K562 (cell line): ENCODE measurements around the gene TDRD6. TPM values are rescaled to one million over a fixed set of nuclear protein-coding genes. Genes with fewer than 3 reads are reported as not detected.
"Not testable (repeated sequence)": the region's sequence is repeated elsewhere in the genome, so short reads cannot be mapped to it uniquely, and the experiment has no call there.

Experiments used
- ATAC-seq: fragments of 200-7000 bp; cut with Tn5 transposase; 3 replicates; pipeline ENCODE4 v1.9.1; 2020; ENCODE audit warnings: moderate library complexity
- BruUV-seq: library from RNA; stranded (reverse); fragments of 400-500 nt; replicated peaks from 2 replicates; lab custom pipeline; 2021; lab: Mats Ljungman, UMichigan
- CTCF ChIA-PET: fragments of 300-600 bp; formaldehyde crosslinking; extraction: SDS; loops from one replicate; lab custom pipeline; 2021; ENCODE audit warnings: low intra/inter-chr PET ratio; lab: Yijun Ruan, JAX
- POLR2A ChIA-PET: fragments of 300-600, 350-650 bp; sonication (Branson Sonifier 250); formaldehyde crosslinking; extraction: SDS; loops from one replicate; lab custom pipeline; 2021; ENCODE audit warnings: antibody characterized with exemption, inconsistent platforms; lab: Yijun Ruan, JAX
- DNase-seq, 4 experiments: peaks; one replicate each; pipeline versions ENCODE4 v3.0.0 to v3.0.0-alpha.2; 2011 to 2018; ENCODE audit warnings: low spot score in 3 of 4, mixed read lengths in 3 of 4; ENCODE audit errors: extremely low read depth in 1 of 4
- FAIRE-seq: peaks from 2 replicates; lab custom pipeline; 2011; peaks lifted over from hg19 to GRCh38; lab: Jason Lieb, UNC
- H2AFZ ChIP-seq: 2 replicates; pipeline ENCODE4 v1.6.0; 2011; ENCODE audit warnings: low read depth, low read length, control low read depth, inconsistent platforms
- H3K27ac ChIP-seq: fragments of 200-600 bp; 3 replicates; pipeline ENCODE4 v1.8.0; 2011; ENCODE audit warnings: low read depth, mild to moderate bottlenecking, control low read depth, inconsistent platforms, low read length, moderate library complexity, mixed read lengths; ENCODE audit errors: extremely low read depth
- H3K27me3 ChIP-seq, 2 experiments: fragments of 300-600 bp in 1 of 2; 2 replicates in 1 of 2; 3 replicates in 1 of 2; pipeline versions ENCODE4 v1.6.0 to v1.8.0; 2011; ENCODE audit warnings: inconsistent platforms in 2 of 2, low read length in 2 of 2, mild to moderate bottlenecking in 1 of 2, mixed read lengths in 1 of 2, moderate library complexity in 1 of 2; ENCODE audit not compliant: control insufficient read depth in 2 of 2, insufficient read depth in 2 of 2
- H3K36me3 ChIP-seq: fragments of 300-600 bp; 3 replicates; pipeline ENCODE4 v1.8.0; 2011; ENCODE audit warnings: mild to moderate bottlenecking, low read length, inconsistent platforms; ENCODE audit not compliant: control insufficient read depth, insufficient read depth
- H3K4me1 ChIP-seq, 2 experiments: fragments of 200-600 bp in 1 of 2; replicated peaks in 1 of 2; 2 replicates in 1 of 2; 3 replicates in 1 of 2; pipeline versions ENCODE4 v1.5.1 to v1.8.0; 2011; ENCODE audit warnings: inconsistent platforms in 2 of 2, low read length in 2 of 2, mild to moderate bottlenecking in 1 of 2, mixed read lengths in 1 of 2, moderate library complexity in 1 of 2; ENCODE audit not compliant: control insufficient read depth in 2 of 2, insufficient read depth in 2 of 2
- H3K4me2 ChIP-seq: 2 replicates; pipeline ENCODE4 v1.6.1; 2011; ENCODE audit warnings: low read length, control low read depth, inconsistent platforms, mixed read lengths; ENCODE audit not compliant: insufficient read depth
- H3K4me3 ChIP-seq: fragments of 200-600 bp; sonication (generic), shearing (Covaris generic); 2 replicates; pipeline ENCODE4 v1.5.1; 2016; ENCODE audit warnings: control low read depth, inconsistent platforms
- H3K79me2 ChIP-seq: fragments of 200-600 bp; 3 replicates; pipeline ENCODE4 v1.8.0; 2011; ENCODE audit warnings: low read length, inconsistent platforms; ENCODE audit not compliant: control insufficient read depth, insufficient read depth
- H3K9ac ChIP-seq, 2 experiments: 2 replicates each; pipeline versions ENCODE4 v1.6.0 to v1.6.1; 2011; ENCODE audit warnings: low read depth in 2 of 2, low read length in 2 of 2, control low read depth in 1 of 2, inconsistent platforms in 1 of 2, mild to moderate bottlenecking in 1 of 2, mixed read lengths in 1 of 2; ENCODE audit not compliant: insufficient read depth in 1 of 2
- H3K9me1 ChIP-seq: one replicate; pipeline ENCODE4 v1.6.0; 2011; ENCODE audit warnings: inconsistent platforms, mild to moderate bottlenecking, low read length, moderate library complexity; ENCODE audit not compliant: control insufficient read depth, insufficient read depth
- H3K9me3 ChIP-seq: replicated peaks from 2 replicates; pipeline ENCODE4 v1.5.1; 2011; ENCODE audit warnings: low read depth, low read length, inconsistent platforms; ENCODE audit not compliant: control insufficient read depth, insufficient read depth
- H4K20me1 ChIP-seq: replicated peaks from 2 replicates; pipeline ENCODE4 v1.6.1; 2011; ENCODE audit warnings: low read length, inconsistent platforms, mixed read lengths; ENCODE audit not compliant: control insufficient read depth, insufficient read depth
- CSDE1 ChIP-seq, 2 experiments: fragments of 450-650 bp; IDR thresholded peaks; 2 replicates each; pipeline ENCODE4 v1.6.1; 2016; ENCODE audit warnings: mild to moderate bottlenecking in 1 of 2
- ESRRA ChIP-seq: fragments of 450-650 bp; IDR thresholded peaks from 2 replicates; pipeline ENCODE4 v1.6.1; 2014; ENCODE audit warnings: low read depth, mild to moderate bottlenecking, moderate library complexity, borderline replicate concordance
- POLR3G ChIP-seq: IDR thresholded peaks from 2 replicates; pipeline ENCODE4 v1.6.1; 2011; ENCODE audit not compliant: insufficient read length, insufficient replicate concordance; ENCODE audit errors: extremely low read depth
- POU5F1 ChIP-seq: fragments of 150-350 bp; IDR thresholded peaks from 2 replicates; pipeline ENCODE4 v1.6.1; 2014; ENCODE audit warnings: borderline replicate concordance, low read length, low read depth, mild to moderate bottlenecking; ENCODE audit not compliant: partially characterized antibody
- TAL1 ChIP-seq: fragments of 450-650 bp; IDR thresholded peaks from 2 replicates; pipeline ENCODE4 v1.6.1; 2016; ENCODE audit warnings: mild to moderate bottlenecking
- TEAD1 ChIP-seq, 2 experiments: fragments of 450-650 bp in 1 of 2; sonication (generic) in 1 of 2; formaldehyde crosslinking; IDR thresholded peaks; 2 replicates each; pipeline versions ENCODE4 v1.4.0 to v1.8.0; 2020 to 2022; ENCODE audit warnings: mild to moderate bottlenecking in 2 of 2, missing genetic modification reagents in 1 of 2
- TFE3 ChIP-seq: fragments of 450-650 bp; formaldehyde crosslinking; IDR thresholded peaks from 2 replicates; pipeline ENCODE4 v1.4.0; 2020; ENCODE audit warnings: mild to moderate bottlenecking, mixed read lengths
- ZNF134 ChIP-seq: fragments of 250-450 bp; sonication (Bioruptor Pico); conservative IDR thresholded peaks from 2 replicates; pipeline ENCODE4 v1.4.0; 2020
- ZNF23 ChIP-seq: fragments of 250-450 bp; sonication (Bioruptor Pico); IDR thresholded peaks from 2 replicates; pipeline ENCODE4 v1.4.0; 2020; ENCODE audit warnings: mild to moderate bottlenecking
- ZNF253 ChIP-seq: fragments of 250-450 bp; sonication (Bioruptor Pico); conservative IDR thresholded peaks from 2 replicates; pipeline ENCODE4 v1.6.1; 2021; ENCODE audit warnings: mild to moderate bottlenecking
- ZNF347 ChIP-seq: fragments of 450-650 bp; formaldehyde crosslinking; IDR thresholded peaks from 2 replicates; pipeline ENCODE4 v1.4.0; 2020; ENCODE audit warnings: low read depth, mild to moderate bottlenecking, moderate library complexity
- ZNF444 ChIP-seq: fragments of 250-450 bp; sonication (Bioruptor Pico); IDR thresholded peaks from 2 replicates; pipeline ENCODE4 v1.4.0; 2020; ENCODE audit warnings: mild to moderate bottlenecking, moderate library complexity
- ZNF785 ChIP-seq: fragments of 250-450 bp; sonication (Bioruptor Pico); IDR thresholded peaks from 2 replicates; pipeline ENCODE4 v1.4.0; 2020; ENCODE audit warnings: mild to moderate bottlenecking
- WGBS: fragments of 100-300 bp; shearing (Covaris generic); methylation state at CpG from one replicate; pipeline ENCODE4 v1.1.6; 2016; ENCODE audit warnings: low coverage, mixed read lengths; ENCODE audit not compliant: insufficient coverage; ENCODE audit errors: missing lambda C conversion rate; 5-methylcytosine and 5-hydroxymethylcytosine counted together
- in situ Hi-C: fragments of 300-500 bp; cut with MboI; formaldehyde crosslinking; loops from 4 replicates; pipeline ENCODE4 v1.15.0; 2018; ENCODE audit warnings: inconsistent platforms, mixed read lengths
- intact Hi-C: fragments of 100-400 bp; cut with micrococcal nuclease; formaldehyde crosslinking; loops from 2 replicates; pipeline ENCODE4 v1.14.2; 2022
- polyA plus RNA-seq, 8 experiments: library from polyadenylated mRNA; depleted of rRNA in 4 of 8; stranded (reverse) in 5 of 8; unstranded in 3 of 8; fragments of >200 nt; fragmentation: Nextera tagmentation in 2 of 8; fragmentation: Illumina TruSeq in 1 of 8; extraction: Ambion mirVana in 2 of 8; extraction: Trizol in 1 of 8; gene quantifications; 2 replicates each; pipeline versions ENCODE4 v1.2.1 to v1.2.3, GENCODE V29; 2011 to 2014; ENCODE audit warnings: inconsistent platforms in 1 of 8, missing spikeins in 1 of 8
- total RNA-seq, 7 experiments: library from RNA; depleted of rRNA in 6 of 7; stranded (reverse); fragments of >200 nt in 6 of 7; fragmentation: Illumina TruSeq in 2 of 7; extraction: Trizol in 2 of 7; gene quantifications; 2 replicates each; pipeline versions ENCODE4 v1.2.1 to v1.2.3, GENCODE V29; 2011 to 2021; ENCODE audit warnings: low replicate concordance in 1 of 7

The TDRD6 gene
- total and polyA plus RNA-seq, 9 of the 15 experiments (the other 6 are each of a cell fraction or from before 2014, with no cell fraction given) = under 0.01 to 0.53 (median 0.14) TPM; not detected in 1

- intact Hi-C loops, H3K4me2 ChIP-seq, ATAC-seq, H3K27ac ChIP-seq, H3K27me3 ChIP-seq, H3K9ac ChIP-seq, in situ Hi-C loops, H3K9me3 ChIP-seq, BruUV-seq, H3K4me1 ChIP-seq, H3K79me2 ChIP-seq, POLR2A ChIA-PET, CTCF ChIA-PET, FAIRE-seq, H4K20me1 ChIP-seq, H2AFZ ChIP-seq, DNase-seq, H3K36me3 ChIP-seq, H3K9me1 ChIP-seq, H3K4me3 ChIP-seq: not testable (repeated sequence)
- 0% methylated on average over 3 of the region's 3 CpGs for WGBS
Measured at GRCh38 chr6:46744159-46744725, 56.6 kb downstream of the TDRD6 start.

- POLR2A ChIA-PET = no interaction called here
- FAIRE-seq (no peak), ATAC-seq (no peak), DNase-seq (no peak)
- Histone ChIP-seq H2AFZ (no peak overlapping the region), H3K4me1 (no peaks in the 10 kb centered on the region), H3K4me3 (no peak overlapping the region), H4K20me1 (no peaks in the 10 kb centered on the region), H3K27me3 (no peaks in the 10 kb centered on the region), H3K9ac (no peak overlapping the region), H3K4me2 (no peak overlapping the region), H3K9me3 (no peaks in the 10 kb centered on the region), H3K79me2 (no peaks in the 10 kb centered on the region), H3K36me3 (no peaks in the 10 kb centered on the region), H3K9me1 (no peaks in the 10 kb centered on the region), H3K27ac (no peak overlapping the region)
- WGBS = 0% methylated on average over 2 of the region's 2 CpGs
- in situ Hi-C loops (no loop called here), intact Hi-C loops (no loop called here)
- BruUV-seq = no TSS peak
- no peak for TF ChIP-seq ZNF134 (CRISPR knock-in tag)
- TF ChIP-seq TEAD1 (CRISPR knock-in tag; IDR thresholded peaks at IDR 0.05) = no peak
- TF ChIP-seq ZNF785 (CRISPR knock-in tag) = no peak
- no peak for TF ChIP-seq POU5F1
- TF ChIP-seq CSDE1 (IDR thresholded peaks at IDR 0.05) = no peak
- TF ChIP-seq TAL1 = no peak
- TF ChIP-seq ZNF23 (CRISPR knock-in tag) = no peak
- TF ChIP-seq ZNF444 = no peak
- TF ChIP-seq POLR3G = no peak
- no peak for TF ChIP-seq ZNF347 (CRISPR knock-in tag)
- no peak for TF ChIP-seq ZNF253 (CRISPR knock-in tag)
- no peak for TF ChIP-seq ESRRA
- no peak for TF ChIP-seq TFE3 (CRISPR knock-in tag)
- CTCF ChIA-PET = no interaction called here
Measured at GRCh38 chr6:46745973-46746372, 58.3 kb downstream of the TDRD6 start.
